HG03354 (cell line): ENCODE measurements around the gene CNGA3.
A peak's percentile ranks its signal among the peaks of the same experiment; 100 is the strongest.
"Not testable (repeated sequence)": the region's sequence is repeated elsewhere in the genome, so short reads cannot be mapped to it uniquely, and the experiment has no call there.

ENCODE experiments used
- ATAC-seq: cut with Tn5 transposase; IDR thresholded peaks from one replicate; pipeline ENCODE4 v1.9.1; 2021; ENCODE audit warnings: mild to moderate bottlenecking; ENCODE audit not compliant: unreplicated experiment, poor library complexity, severe bottlenecking

Gene CNGA3

DNA sequence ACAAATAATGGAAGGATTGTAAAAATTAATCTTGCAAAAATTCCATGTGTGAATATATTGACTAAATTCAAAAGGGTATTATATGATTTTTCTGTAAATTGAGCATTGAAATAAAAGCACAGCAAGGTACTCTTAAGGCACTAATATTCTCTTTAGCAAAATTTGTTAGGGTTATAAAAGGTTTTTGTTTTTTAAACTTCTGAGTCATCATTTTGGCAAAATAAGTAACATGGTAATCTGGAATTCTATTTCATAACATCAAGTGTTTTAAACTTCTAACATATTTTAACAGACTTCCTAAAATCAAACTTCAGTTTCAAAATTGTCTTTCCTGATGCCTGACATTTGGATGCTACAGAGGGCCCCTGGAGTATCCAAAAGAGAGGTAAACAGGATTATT lies 85.9 kb downstream of the CNGA3 start:
- no peak for ATAC-seq

DNA sequence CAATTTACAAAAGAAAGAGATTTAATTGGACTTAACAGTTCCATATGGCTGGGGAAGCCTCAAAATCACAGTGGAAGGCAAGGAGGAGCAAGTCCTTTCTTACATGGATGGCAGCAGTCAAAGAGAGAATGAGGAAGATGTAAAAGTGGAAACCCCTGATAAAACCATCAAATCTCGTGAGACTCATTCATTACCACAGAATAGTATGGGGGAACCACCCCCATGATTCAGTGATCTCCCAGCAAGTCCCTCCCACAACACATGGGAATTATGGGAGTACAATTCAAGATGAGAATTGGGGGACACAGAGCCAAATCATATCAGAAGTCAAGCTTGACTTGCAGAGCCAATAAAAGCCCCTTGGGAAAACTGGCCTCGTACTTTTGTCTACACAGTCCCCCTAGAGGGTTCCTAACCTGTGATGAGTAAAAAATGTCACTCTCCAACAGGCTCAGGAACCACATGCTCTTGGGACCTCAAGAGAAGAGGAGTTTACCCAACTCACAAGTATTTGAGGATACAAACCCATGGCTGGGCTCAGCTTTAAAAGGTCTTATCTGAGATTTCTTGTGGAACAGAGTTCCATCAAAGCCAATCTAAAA lies 87.2 kb downstream of the CNGA3 start:
- ATAC-seq = no peak

DNA sequence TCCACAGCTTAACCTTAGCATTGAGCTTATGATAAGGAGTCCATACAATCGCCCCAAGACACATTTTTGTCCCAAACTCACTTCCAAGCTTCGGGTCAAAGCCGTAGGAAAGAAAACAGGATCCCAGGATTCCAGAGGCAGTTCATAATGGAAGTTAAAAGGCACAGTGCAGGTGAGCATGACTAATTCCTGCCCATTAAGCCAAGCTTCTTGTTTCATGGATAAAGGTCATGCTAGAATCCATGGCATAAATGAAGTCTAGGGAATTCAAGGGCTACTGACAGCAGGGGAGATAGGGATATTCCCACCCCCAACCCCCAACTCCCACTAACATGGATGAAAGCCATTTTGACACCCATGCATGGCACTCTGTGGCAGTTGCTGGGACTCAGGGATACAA lies 88.2 kb downstream of the CNGA3 start:
- ATAC-seq = no peak

DNA sequence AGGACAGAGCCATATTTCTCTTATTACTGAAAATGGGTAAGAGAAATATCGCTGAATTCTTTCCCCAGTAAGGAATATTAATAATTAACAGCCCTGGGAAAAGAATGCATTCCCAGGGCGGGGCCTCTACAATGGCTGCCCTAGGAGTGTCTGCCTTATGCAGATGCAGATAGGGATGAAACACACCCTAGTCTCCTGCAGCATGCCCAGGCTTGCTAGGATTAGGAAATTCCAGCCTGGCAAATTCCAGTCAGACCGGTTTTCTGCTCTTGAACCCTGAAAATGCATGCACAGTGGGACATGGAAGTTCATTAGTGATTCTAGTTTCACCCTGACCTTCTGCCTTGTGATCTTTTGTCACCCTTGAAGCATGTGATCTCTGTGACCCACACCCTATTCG lies 89.4 kb downstream of the CNGA3 start:
- not testable (repeated sequence) for ATAC-seq

DNA sequence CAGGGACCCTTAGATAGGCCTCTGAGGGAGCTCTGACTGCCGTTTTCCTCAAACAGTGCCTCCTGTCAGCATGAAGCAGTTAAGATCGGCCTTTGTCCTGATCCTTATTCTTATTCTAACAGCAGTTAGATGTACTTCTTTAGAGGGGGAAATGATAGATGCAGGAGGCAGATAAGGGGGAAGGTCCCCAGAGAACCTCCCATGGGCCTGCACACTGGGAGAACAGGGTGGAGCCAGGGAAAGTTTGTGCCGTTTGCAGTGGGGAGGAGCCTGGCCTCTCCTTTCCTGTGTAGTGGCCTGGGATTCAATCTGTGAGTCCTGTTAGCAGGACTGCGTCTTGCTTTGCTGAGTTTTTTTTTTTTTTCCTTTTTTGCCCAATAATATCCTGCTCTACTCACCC lies 90.5 kb downstream of the CNGA3 start:
- no peak for ATAC-seq

DNA sequence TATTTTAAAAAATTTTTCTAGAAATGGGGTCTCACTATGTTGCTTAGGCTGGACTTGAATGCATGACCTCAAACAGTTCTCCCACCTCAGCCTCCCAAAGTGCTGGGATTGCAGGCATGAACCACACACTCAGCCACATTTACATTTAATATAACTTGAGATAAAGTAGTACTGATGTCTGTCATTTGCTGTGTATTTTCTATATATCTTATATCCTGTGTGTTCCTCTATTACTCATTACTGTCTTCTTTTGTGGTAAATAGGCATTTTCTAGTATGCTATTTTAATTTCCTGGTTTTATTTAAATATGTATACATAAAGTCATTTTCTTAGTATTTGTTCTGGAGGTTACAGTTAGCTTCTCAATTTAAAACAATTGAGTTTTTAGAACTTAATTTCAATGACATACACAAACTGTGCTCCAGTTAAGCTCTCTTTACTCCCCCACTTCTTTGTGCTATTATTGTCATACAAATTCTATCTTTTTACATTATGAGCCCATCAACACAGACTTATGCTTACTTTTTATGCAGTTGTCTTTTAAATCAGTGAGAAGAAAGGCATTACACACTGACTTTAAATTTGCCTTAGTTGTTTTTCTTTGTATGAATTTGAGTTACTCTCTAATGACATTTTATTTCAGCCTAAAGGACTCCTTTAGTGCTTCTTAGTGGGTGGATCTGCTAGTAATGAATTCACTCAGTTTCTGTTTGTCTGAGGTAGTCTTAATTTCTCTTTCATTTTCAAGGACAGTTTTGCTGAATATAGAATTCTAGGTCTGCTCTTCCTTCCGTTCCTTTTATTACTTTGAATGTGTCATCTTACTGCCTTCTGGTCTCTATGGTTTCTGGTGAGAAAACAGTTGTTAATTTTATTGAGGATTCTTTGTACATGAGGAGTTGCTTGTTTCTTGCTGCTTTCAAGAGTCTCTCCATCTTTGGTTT lies 92.2 kb downstream of the CNGA3 start:
- peak; percentile 76 for ATAC-seq

DNA sequence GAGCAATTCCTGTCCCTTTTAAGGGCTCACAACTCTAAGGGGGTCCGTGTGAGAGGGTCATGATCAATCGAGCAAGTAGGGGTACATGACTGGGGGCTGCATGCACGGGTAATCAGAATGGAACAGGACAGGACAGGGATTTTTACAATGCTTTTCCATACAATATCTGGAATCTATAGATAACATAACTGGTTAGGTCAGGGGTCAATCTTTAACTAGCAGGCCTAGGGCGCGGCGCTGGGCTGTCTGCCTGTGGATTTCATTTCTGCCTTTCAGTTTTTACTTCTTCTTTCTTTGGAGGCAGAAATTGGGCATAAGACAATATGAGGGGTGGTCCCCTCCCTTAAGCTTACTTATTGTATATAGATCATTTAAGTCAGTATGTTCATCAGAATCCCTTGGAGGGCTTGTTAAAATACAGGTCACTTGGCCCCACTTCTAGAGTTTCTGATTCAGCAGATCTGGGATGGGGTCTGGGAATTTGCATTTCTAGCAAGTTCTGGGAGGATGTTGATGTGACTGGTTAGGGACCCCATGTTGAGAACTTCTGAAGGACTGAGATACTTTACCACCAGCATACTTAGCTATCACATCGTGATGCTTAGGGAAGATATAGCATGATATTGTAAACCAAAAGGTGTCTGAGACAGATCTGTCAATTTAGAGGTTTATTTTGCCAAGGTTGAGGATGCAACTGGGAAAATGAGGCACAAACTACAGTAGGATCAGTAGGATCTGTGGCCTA lies 95.6 kb downstream of the CNGA3 start:
- ATAC-seq = no peak

DNA sequence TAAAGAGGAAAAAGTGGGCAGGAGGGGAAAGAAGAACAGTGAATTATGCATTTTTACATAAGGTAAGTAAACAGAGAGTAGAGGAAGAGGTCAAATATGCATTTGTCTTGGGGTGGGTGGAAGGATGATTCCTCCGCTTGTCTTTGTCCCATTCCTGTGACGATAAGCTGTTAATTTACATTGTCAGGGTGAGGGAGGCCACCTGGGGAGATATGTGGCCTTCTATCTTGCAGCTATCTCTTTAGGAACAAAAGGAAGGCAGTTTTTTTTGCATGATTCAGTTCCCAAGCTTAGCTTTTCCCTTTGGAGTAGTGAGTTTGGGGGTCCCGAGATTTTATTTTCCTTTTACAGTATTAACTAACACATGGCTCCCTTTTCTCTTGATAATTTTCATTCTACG lies 96.2 kb downstream of the CNGA3 start:
- no peak for ATAC-seq

DNA sequence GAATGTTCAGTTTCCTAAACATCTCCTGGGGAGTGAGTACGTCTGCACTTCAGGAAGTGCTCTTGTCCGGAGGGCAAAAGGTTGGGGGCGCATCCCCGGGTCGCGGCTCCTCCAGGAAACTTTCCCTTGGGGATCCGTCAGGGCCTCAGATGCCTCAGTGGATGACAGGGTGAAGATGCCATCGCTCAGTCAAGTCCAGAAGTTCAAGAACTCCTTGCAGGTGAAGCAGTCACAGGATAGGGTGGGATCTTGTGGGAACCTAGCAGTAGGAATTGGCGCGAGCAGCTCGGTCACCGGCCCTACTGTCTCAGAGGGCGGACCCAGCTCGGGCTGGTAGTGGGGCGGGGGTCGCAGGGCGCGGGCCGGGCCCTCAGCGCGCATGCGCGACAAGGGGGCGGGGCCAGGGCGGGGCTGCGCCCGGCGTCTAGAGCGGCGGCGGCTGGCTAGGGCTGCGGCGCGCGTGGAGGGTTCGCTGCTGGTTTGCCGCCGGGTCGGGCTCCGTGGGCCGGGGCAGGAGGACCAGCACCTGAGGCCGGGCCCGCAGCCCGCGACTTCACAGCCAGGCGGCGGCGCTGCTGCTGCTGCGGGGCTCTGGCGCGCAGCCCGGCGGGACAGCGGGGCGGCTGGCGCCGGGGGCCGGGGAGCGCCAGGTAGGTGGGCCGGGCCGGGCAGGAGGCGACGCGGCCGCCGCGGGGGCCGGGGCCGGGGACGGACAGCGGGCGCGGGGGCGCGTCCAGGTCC lies 98.3 kb downstream of the CNGA3 start, which contains the start of gene INPP4A:
TSS of gene INPP4A (plus strand) at position 423 of the 741 bp plus-strand sequence. CDS start 75,191 bp downstream, outside the sequence.
- ATAC-seq = peak; percentile 86

DNA sequence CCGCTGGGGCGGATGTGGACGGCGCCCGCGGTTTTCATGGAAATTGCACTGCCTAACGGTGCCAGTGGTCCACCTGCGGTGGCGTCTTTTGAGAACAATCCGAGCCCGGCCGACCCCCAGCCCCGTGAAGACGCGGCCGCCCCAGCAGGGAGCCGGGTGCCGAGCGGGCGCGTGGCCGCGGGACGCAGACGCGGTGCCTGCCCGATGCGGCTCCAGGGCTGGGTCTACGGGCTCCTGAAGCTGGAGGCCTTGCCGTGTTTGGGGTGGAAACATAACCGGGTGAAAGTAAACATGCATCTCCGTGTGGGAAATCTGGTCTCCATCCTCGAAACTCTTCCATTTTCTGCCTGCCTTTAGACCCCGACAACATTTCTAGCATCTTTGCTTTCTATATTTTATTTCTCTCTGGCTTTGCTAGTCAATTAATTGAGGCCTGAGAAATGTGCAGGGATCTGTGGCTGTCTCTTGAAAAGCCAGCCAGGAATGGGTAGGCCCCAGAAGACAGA lies 99.0 kb downstream of the CNGA3 start:
- ATAC-seq = peak; percentile 50

DNA sequence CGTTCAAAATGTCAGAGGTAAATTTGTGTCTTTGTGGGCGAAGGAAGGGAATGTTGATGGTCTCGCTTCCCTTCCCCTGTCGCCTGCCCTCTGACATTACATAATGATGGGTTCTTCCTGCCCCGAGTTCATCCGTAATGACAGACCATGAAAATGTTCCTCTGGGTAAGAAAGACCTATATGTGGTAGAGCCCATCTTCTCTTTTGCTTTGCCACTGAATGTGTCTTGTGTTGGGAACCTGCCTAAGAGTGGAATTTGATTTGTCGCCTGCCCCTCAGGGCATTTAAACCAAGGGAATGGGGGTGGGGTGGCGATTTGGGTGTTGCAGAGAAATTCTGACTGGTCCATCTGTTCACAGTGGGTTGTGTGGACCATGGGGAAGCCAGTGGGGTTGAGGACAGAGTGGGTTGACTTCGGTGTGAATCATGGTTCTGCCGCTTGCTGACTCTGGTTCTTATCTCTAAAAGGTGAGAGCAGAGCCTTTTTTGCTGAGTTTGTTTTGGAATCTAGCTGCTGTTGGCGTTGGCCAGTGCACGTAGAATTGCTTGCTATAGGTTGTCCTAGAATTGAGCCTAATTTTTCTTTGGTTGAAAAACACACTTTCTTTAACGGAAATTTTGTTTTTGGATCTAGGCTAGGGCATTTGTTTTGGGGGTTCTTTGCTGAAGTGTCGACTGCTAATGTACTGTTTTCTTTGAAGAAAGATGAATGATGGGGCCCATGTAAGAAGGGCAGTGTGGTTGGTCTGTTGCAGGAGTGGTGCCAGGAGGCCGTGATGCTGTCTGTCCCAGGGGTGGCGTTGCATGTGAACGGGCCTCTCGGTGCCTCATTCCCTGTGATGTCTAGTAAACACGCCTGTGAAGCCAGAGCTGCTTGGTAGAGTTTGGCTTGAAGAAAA lies 99.7 kb downstream of the CNGA3 start:
- ATAC-seq = no peak

DNA sequence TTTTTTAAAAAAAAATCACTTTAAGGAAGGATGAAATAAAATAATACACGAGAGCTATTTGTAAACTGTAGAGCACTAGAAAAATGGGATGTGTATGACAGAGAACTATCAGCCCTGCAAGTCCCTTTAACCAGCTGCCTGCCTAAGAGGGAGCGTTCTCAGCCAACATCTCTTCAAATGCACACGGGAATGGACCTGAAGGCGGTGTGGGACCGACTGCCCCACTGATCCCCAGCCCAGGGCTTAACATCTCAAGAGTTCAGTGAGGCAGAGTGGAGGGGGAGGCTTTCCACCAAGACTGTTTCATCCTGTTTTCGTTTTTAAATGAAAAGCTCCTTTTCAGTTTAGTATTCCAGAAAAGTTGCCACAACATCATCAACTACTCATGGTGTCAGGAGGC lies 100.6 kb downstream of the CNGA3 start:
- no peak for ATAC-seq
